Activated CD4-positive, alpha-beta T cell treated with anti-CD3 and anti-CD28 coated beads, Interleukin-2, amount 50 U/mL, for 24 hours (primary cell): ENCODE measurements around the gene MMP12.
"Not testable (repeated sequence)": the region's sequence is repeated elsewhere in the genome, so short reads cannot be mapped to it uniquely, and the experiment has no call there.

Experiments used
- DNase-seq, 2 donors: peaks; one replicate each; pipeline ENCODE4 v3.0.0-alpha.2; 2020; ENCODE audit warnings: low read depth in 1 of 2, low spot score in 1 of 2

MMP12 gene

DNA sequence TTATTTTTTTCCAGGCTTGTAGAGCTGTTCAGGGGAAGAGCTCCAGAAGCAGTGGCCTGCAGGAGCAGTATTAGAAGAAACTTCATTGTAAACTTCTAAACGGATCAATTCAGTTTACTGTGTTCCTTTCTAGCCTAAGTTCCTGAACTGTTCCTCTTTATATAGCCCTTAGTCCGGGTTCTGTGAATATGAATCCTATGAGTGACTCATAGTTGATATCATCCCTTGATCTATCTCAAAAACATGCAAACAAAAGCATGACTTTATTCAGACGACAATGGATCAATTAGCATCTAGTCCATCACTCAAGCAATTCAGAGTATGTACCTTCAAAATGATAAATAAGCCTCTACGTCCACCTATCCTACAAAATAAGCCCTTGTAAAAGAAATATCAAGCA lies at the start of gene MMP12:
TSS of gene MMP12 (minus strand) at position 131 of the 400 bp plus-strand sequence. CDS start at position 86, 45 bp downstream.
- DNase-seq = no peak

- no peak for DNase-seq
Measured at GRCh38 chr11:102921587-102922220, 46.9 kb upstream of the MMP12 start.

- DNase-seq = no peak
Measured at GRCh38 chr11:102920118-102920684, 45.4 kb upstream of the MMP12 start.

DNA sequence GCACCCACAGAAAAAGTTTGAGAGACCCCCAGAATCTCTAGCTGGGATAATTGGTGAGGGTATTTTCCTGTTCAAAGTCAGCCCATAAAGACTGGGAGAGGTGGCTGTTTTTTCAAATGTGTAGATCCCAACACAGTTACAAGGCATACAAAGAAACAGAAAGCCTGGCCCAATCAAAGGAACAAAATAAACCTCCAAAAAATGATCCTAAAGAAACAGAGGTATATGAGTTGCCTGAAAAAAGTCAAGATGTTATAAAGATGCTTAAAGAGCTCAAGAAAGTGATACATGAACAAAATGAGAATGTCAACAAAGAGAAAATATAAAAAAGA lies 40.2 kb upstream of the MMP12 start:
- no peak for DNase-seq

- no peak for DNase-seq
Measured at GRCh38 chr11:102914238-102915043, 39.7 kb upstream of the MMP12 start.

DNA sequence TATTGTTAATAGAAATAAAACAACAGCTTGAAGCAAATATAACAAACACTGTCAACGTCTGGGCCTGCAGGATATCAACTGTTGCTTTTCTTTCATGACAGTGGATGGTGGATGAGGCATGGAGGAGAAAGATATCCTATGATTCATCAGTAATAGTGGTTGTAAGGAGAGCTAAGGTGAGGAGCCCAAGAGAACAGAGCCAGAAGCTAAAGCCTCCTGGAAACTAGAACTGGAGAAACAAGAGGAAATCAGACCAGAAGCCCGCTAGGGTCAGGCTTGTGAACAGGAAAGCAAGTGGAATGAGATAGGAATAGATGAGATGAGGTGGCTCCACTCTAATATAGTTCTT lies 37.7 kb upstream of the MMP12 start:
- DNase-seq = no peak

DNA sequence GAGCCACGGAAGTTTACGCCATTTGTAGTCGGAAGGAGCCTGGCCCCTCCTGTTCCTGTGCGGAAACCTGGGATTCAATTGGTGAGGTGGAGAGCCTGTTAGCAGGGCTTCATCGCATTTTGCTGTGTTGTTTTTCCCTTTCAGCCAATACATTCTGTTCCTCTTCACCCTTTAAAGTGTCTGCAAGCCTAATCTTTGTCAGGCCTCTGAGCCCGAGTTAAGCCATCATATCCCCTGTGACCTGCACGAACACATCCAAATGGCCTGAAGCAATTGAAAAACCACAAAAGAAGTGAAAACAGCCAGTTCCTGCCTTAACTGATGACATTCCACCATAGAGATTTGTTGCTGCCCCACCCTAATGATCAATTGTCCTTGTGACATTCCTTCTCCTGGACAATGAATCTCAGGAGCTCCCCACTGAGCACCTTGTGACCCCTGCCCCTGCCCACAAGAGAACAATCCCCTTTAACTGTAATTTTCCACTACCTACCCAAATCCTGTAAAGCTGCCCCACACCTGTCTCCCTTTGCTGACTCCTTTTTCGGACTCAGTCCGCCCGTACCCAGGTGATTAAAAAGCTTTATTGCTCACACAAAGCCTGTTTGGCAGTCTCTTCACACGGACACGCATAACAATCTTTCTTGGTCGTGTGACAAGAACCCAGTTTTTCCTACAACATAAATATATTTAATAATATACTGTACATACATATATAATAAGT lies 37.1 kb upstream of the MMP12 start:
- no peak for DNase-seq

GRCh38 chr11:102905848-102906247 lies 31.1 kb upstream of the MMP12 start:
- DNase-seq = not testable (repeated sequence)

DNA sequence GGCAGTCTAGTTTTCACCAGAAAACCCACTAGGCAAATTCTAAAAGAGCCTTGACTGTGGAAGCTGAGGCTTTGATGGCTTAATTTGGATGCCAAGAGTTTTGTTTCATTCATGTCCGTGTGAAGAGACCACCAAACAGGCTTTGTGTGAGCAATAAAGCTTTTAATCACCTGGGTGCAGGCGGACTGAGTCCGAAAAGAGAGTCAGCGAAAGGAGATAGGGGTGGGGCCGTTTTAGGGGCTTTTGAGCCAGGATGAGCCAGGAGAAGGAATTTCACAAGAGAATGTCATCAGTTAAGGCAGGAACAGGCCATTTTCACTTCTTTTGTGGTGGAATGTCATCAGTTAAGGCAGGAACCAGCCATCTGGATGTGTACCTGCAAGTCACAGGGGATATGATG lies 29.1 kb upstream of the MMP12 start:
- not testable (repeated sequence) for DNase-seq

DNA sequence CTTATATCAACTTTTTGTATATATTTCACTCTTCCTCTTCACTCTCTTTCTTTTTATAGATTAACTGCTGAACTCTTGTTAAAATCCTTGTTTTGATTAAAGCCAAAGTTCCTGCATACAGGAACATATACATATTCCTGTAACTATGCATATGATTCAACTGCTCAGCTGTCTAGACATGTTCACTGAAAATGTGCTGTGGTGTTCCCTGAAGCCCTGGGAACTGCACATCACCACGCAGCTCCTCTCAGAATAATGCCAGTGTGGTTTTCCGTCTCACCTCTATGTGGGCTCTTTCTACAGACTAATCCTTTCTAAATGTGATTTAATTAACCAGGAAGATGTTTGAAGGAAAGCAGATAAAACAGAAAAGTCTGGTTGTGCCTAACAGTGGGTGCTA lies 25.6 kb upstream of the MMP12 start:
- no peak for DNase-seq

DNA sequence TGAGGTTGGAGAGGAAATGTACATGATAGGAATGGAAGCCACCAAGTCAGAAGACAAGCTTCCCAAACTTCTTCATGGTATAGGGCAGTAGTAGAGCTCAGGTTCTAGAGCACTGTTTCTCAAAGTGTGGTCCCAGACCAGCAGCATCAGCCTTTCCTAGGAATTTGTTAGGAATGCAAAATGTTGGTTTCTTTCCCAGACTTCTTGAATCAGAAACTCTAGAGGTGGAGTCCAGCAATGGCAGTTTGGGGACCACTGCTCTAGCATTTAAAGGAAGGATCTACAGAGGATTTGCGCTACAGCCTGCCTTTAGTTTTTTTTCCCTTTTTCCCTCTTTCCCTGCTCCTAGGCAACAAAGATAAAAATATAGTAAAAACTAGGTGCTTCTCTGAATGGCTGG lies 17.0 kb upstream of the MMP12 start:
- no peak for DNase-seq

DNA sequence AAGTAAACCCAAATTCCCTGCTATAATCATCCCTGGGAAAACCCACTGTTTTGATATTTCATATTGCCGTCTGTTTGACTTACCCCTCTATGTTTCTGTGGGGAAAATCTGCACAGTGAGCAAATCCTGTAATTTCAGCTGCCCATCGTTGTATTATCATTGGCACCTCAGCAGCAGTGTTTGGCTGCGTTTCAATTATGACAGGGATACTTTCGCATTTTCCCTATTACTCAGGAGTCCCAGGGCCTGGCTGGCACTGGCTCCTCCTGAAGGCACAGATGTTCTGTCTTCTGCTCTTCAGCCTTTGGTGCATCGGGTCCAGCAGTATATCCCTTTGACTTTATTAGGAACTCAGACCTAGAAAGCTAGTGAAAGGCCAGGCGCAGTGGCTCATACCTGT lies 12.2 kb upstream of the MMP12 start:
- DNase-seq = no peak

- DNase-seq = no peak
Measured at GRCh38 chr11:102883141-102883540, 8.4 kb upstream of the MMP12 start.

- DNase-seq = no peak
Measured at GRCh38 chr11:102882389-102883024, 7.7 kb upstream of the MMP12 start.

GRCh38 chr11:102879801-102880200 lies 5.0 kb upstream of the MMP12 start:
- no peak for DNase-seq

GRCh38 chr11:102878595-102878994 lies 3.8 kb upstream of the MMP12 start:
- no peak for DNase-seq

GRCh38 chr11:102869354-102869964 lies 5.3 kb downstream of the MMP12 start:
- not testable (repeated sequence) for DNase-seq

- no peak for DNase-seq
Measured at GRCh38 chr11:102868339-102868738, 6.4 kb downstream of the MMP12 start.

GRCh38 chr11:102864724-102865123 lies 10.1 kb downstream of the MMP12 start:
- DNase-seq = no peak

GRCh38 chr11:102853956-102854355 lies 20.8 kb downstream of the MMP12 start:
- no peak for DNase-seq

GRCh38 chr11:102853055-102853454 lies 21.7 kb downstream of the MMP12 start:
- DNase-seq = no peak
